CD1c-positive myeloid dendritic cell (primary cell): Measurements from ENCODE around the gene EYA2.

Experiments used
- DNase-seq: peaks from one replicate; pipeline ENCODE4 v3.0.0-alpha.2; 2016; ENCODE audit errors: extremely low spot score

The EYA2 gene

DNA sequence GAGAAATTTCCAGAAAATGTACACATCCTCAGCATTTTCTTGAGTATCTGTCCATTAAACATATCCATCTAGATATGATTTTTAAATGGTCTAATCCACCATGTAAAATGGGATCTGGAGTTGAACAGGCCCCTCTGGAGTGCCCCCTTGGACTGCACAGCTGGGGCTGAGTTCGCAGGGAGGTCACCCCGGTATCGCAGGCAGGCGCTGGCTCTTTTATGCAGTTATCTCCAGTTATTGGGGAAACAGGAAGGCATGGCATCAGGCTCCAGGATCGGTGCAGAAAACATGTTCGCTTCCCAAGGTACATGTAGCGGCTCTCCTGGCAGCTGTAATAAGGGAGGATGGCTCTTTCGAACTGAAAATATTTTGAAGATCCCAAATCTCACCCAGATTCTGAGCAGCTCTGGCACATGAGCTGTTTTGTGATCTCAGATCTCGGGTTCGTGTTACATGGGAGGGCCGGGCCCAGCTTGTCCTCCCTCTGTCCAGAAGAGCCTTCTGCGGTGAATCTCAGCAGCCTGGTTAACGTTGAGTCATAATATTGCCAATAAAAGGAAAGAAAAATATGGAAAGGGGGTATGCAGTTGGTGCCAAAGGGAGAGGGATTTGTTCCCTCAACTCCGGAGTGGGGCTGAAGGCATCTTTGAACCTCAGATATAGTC, 167.7 kb downstream of the EYA2 start:
- no peak for DNase-seq

DNA sequence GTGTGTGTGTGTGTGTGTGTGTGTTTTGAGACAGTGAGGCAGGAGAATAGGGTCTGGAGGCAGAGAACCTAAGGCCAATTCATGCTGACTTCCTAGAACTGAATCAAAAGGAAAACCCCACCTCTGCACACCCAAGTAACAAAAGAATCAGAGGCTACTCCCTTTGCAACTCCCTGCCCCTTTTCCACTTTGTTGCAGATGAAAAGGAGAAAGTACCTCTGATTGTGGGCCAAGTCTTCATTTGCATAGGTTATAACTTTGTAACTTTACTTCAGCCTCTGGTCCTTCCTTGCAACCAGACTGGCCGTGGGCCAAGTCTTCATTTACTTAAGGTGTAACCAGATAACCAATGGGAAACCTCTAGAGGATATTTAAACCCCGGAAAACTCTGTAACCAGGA, 168.8 kb downstream of the EYA2 start:
- no peak for DNase-seq

DNA sequence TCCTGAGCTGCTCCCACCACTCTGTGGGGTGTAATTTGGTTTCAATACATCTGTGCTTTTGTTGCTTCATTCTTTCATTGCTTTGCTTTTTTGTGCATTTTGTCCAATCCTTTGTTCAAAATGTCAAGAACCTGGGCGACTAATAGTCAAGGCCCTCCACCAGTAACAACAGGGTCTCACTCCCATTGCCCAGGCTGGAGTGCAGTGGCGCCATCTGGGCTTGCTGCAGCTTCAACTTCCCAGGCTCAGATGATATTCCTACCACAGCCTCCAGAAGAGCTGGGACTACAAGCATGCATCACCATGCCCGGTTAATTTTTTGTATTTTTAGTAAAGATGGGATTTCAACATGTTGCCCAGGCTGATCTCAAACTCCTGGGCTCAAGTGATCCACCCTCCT, 169.2 kb downstream of the EYA2 start:
- no peak for DNase-seq

DNA sequence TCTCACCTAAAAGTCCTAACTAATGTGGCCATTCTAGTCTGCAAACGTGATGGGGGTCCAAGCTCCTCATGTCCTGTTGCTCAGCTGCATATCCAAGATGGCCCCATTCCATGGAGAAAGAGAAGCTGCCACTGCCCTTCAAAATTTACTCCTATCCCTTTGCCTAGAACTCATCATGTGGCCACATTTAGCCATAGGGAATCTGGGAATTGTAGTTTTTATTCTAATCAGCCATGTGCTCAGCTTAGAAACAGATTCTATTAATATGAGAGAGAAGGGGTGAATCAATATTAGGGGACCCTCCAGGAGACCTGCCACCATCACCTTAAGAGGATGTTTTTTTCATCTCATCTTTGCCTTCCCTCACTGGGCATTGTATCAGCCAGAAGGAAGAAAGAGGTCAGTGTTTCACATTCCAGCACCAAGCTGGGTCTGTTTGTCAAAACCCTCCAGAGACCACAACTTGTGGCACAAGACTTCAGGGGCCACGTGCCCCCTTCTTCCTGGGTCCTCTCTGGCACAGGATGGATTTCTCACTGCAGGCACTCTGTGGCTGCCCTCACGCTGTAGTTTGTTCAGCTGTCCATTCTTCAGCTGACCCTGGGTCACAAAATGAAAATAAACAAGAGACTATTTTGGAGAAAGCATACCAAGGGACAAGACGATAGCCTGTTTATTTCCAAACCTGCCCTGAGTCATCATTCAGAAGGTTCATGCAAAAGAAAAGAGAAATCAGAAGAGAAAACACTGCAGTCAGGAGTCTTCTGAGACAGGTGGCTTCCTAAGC, 172.0 kb downstream of the EYA2 start:
- DNase-seq = no peak

DNA sequence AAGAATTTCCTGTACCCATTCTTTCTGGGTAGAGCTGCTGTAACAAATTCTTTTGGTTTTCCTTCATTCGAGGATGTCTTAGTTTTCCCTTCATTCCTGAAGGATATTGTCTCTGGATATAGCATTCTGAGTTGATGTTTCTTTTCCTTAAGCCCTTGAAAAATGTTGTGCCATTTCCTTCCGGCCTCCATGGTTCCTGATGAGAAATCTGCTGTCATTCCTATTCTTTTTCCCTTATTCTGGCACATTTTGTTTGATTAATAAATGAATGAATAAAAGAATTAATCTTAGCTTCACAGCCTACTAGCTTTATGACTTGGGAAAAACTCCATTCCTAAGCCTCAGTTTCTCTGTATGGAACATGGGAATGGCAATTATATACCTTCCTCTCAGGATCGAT, 173.1 kb downstream of the EYA2 start:
- no peak for DNase-seq

DNA sequence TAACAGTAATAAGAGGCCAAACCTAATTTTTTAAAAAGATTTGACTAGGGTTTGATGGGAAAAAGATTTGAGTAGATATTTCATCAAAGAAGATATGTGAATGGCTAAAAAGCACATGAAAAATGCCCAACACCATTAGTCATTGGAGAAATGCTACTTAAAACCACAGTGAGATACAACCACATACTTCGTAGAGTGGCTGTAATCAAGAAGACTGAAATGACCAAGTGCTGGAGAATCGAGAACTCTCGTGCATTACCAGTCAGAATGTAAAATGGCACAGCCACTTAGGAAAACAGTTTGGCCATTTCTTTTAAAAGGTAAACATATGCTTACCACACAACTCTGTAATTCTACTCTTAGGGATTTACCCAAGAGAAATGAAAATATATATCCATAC, 175.5 kb downstream of the EYA2 start:
- DNase-seq = no peak

DNA sequence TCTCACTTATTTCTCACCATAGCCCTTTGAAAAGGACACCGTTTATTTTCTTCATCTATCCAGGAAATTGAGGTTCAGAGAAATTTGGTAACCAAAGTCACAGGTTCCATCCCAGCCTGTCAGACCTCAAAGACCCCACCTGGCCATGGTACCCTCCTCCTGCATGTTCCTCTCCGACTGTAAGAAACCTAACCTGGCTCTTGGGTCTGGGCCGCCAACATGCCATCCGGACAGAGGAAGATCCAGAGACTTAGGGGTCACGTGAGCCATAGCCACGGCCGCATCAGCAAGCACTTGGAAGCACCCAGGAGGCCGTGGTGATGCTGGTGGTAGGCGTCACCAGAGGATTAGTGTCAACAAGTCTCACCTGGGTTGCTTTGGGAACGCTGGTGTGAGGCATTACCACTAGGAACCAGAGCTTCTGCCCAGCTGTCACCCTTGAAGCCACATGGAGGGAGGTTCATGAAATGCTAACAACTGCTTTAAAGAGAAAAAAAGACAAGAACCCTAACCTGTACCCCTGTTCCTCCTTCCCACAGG, 177.1 kb downstream of the EYA2 start:
- no peak for DNase-seq

DNA sequence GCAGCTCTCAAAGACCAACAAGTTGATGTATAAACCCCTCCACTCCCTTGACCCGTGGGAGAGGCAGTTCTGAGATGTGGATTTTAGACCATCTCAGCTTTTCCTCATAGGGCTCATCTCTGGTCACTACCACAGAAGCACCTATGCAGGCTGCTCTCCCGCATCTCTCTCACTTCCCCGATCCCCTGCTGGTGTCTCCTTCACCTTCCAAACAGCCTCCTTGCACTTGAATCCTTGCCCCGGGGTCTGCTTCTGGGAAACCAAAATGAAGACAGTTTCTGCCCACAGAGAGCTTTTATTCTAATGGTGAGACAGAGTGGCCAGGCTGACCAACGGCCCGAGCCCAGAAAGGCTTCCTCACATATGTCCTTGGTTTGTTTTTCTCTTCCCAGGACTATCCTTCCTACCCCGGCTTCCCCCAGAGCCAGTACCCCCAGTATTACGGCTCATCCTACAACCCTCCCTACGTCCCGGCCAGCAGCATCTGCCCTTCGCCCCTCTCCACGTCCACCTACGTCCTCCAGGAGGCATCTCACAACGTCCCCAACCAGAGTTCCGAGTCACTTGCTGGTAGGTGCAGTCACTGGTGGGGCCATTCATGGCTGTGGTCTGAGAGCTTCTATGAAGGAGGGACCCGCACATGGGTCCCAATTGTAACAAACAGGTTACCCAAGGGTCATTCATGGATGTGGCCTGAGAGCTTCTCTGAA, 179.3 kb downstream of the EYA2 start:
- DNase-seq = no peak

DNA sequence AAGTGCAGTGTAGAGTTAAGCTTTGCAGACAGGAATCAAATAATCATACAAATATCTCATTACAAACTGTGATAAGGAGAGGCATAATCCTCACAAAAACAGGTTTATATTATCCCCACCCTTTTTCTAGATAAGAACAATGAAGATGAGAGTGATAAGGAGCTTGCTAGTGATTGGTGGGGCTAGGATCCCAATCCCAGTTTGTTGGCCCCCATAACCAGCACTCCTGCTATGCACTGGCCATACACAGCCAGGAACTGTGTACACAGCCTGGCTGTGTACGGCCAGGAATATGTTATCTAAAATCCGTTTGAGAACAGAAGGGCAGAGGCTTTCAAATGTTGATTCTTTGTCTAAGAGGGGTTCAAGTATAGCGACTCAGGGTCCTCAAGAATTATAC, 180.6 kb downstream of the EYA2 start:
- DNase-seq = no peak

DNA sequence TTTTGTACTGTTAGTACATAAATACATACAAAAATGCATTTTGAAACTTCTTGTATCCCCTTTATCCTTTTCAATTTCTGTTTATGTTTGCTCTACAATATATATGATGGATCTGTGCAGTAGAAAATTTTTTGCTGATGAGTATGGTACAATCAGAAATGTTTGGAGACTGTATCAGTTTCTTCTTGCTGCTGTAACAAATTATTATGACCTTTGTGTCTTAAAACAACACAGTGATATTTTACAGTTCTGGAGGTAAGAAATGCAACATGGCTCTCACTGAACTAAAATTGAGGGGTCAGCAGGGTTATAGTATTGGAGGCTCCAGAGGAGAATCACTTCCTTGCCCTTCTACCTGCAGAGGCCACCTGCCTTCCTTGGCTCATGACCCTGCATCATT, 184.4 kb downstream of the EYA2 start:
- DNase-seq = no peak

DNA sequence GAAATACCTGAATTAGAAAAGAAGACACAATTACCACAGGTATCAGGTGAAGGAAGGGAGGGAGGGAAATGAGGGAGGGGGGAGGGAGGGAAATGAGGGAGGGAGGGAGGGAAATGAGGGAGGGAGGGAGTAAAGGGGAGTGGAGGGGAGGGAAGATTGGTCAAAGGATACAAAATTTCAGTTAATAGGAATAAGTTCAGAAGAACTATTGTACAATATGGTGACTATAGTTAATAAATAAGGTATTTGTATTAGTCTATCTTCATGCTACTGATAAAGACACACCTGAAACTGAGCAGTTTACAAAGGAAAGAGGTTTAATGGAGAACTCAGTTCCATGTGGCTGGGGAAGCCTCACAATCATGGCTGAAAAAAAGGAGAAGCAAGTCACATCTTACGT, 185.7 kb downstream of the EYA2 start:
- DNase-seq = no peak

DNA sequence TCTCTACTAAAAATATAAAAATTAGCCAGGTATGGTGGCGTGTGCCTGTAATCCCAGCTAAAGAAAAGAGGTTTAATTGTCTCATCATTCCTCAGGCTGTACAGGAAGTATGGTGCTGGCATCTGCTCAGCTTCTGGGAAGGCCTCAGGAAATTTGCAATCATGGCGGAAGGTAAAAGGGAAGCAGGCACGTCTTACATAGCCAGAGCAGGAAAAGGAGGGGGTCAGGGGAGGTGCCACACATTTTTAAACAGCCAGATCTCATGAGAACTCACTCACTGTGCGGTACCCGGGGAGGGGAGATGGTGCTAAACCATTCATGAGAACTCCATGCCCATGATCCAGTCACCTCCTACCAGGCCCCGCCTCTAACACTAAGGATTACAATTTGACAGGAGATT, 191.7 kb downstream of the EYA2 start:
- DNase-seq = no peak

DNA sequence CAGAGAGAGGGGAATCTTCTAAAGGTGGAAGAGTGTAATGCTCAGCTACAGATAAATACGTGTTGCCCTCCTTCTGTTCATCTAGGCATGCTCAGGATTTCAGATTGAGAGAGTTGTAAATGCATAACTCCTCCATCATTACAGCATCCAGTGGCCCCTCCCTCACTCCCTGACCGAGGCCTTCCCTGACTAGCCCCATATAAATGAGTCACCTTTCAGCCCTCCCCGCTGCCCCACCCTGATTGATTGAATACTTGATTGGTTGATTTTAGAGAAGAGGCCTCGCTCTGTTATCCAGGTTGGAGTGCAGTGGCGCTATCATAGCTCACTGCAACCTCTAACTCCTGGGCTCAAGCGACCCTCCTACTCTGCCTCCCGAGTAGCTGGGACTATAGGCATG, 193.7 kb downstream of the EYA2 start:
- no peak for DNase-seq

DNA sequence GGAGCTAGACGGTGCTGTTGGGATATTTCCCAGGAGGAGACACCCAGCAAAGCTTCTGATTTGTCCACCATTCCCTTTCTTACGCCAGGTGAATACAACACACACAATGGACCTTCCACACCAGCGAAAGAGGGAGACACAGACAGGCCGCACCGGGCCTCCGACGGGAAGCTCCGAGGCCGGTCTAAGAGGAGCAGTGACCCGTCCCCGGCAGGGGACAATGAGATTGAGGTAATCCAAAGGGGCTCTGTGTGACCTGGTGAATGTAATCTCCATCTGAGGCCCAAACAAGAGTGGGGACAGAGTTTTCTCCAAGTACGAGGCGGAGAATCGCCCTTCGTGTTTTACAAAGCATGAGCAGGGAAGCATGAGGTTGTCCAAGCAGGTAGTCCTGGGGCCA, 194.5 kb downstream of the EYA2 start:
- no peak for DNase-seq

DNA sequence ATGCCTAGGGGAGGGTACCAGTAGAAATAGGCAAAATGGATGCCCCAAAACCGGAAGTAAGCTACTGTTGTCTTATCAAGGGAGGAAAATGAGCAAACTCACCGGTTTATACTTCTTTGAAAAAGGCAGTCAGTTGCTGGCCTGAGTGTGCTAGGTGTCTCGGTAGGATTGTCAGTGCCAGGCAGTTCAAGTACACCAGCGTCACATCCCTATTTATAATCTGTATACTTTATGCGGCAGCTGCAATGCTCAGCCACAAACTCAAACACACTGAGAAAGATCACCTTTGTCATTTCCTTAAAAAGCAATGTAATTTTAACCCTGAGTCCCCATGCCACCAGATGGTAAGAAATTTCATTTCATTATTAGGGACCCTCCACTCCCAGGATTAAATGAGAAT, 196.2 kb downstream of the EYA2 start:
- no peak for DNase-seq

DNA sequence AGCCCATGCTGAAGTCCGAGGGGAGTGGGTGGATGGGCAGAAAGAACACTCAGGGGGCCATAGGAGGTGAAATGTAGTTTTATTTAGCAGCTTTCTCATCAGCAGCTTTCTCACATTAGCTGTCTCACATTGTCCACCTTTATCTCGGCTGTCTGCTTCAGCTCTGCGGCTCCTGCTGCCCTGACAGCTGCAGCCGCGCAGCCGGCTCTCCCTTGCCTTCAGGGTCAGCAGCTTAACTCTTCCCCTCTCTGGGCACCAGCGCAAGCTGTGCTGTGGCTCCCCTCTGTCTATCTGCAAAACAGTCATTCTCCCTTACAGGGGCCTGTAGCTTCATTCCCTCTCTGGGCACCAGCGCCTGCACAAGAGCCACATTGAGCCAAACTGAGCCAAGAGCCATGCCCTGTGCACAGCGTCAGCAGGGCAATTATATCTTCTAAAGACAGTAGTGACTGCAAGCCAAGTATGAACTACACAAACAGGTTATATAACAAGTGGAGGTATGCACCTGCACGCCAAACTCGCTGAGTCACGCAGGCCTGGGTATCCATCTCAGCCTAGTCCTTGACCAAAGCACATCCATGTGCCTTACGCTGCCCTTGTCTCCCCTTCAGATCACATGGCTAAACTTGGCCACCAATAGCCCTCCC, 198.8 kb downstream of the EYA2 start:
- no peak for DNase-seq

DNA sequence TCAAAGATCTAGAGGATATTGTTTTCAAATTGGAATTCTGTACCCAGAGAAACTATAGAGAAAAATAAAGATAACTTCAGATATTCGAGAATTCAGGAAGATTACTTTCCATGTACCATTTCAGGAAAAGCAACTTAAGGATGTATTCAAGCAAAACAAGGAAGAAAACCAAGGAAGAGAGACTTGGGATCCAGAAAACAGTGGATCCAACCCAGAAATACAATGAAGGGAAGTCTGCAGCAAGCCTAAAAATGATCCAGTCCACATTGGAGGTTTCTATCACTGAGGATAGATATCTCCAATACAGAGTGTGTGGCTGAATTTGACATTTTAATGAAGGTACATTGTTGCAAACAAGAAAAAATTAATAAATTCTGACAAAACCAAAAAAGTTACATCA, 201.0 kb downstream of the EYA2 start:
- DNase-seq = no peak

DNA sequence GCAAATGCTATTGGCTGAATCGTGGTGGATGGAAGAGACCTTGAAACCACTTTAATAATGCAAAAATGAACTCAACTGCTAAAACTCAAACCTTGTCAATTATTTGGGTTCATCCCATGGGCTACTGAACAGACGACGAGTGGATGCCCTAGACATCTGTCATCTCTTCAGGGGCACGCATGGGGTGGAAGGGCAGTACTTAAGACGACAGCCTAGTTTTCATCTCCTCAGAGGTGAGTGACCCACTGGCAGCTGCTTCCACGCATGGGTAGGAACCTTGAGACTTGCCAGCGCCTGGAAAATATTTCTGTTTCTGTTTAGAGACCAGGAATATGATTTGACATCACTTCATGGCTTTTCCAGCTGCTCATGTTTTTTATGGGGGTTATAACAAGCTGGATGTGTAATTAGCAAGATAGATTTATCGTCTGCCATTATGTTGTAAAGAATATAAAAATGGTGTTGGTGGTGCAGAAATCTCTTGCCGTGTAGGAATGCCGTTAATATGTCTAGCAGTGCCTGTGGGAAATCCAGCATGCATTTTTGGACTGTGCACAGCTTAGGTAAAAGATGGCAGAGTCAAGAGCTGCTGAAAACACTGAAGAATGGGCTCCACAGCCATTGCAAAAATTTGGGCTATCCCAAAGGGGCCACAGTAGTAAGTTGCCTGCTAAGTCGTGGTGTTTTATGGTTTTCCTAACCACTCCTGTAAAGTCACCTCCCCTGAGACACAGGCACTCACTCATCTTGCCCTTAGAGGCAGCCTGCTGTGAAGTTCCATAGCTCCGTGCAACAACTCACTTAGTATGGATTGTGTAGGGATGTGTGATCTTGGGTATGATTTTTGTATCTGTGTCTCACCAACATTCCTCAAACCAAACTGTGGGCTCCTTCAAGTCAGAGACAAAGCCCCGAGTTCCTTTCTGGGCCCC, 203.3 kb downstream of the EYA2 start:
- DNase-seq = no peak

DNA sequence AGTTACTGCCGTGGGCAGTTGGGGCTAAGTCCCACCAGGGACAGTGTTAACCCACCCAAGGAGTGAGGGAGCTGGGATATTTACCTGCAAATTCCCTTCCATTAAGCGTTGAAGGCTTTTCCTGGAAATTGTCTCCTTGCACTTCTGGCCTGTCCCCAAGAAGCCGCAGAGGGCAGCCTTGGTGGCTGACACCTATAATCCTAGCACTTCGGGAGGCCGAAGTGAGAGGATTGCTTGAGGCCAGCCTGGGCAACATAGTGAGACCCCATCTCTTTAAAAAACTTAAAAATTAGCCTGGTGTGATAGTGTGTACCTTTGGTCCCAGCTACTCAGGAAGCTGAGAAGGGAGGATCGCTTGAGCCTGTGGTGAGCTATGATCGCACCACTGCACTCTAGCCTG, 204.4 kb downstream of the EYA2 start:
- DNase-seq = no peak

DNA sequence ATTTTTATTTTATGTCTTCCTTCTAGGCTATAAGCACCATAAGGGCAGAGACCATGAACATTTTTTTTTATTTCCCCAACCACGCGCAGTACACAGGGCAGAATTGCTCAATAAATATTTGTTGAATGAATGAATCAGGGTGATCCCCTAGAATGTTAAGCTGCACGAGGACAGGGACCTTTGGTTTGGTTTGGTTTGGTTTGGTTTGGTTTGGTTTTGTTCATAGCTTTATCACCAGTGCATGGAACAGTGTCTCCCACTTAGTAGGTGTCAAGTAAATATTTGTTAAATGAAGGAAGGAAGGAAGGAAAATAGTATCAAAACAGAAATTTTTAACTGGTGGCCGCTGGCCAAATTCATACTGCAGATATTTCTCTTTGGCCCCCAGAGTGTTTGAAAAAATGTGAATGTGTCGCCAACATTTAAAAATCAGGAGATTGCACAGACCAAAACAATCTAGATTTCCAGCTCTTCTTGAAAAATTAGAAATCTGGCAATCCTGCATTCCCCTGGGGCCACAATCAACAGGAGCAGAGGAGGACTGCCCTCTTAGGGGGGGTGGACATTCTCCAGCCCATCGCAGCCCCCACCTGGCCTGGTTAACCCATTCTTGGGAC, 205.3 kb downstream of the EYA2 start:
- DNase-seq = no peak

DNA sequence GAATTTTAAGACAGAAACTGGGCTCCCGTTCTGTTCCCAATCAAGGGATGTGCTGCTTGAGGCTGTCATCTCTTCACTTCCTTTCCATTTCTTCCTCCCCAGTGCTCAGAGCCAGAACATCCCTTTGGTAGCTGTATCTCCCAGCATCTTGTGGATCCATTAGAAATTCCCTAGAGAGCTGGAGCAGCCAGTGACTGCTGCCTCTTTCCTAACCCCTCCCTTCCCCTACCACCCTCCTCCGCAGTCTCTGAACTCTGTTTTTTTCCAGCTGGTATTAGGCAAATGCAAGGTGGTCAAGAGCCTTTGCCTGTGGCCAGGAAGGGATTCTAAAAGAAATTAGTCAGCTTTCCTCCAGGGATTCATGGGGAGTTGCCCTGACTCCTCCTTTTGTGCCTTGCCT, 208.0 kb downstream of the EYA2 start:
- DNase-seq = no peak
